Tibial artery (tissue), 4 donors: Measurements from ENCODE around the gene DLGAP5.

Source experiments
- DNase-seq, 2 donors: peaks; one replicate each; pipeline ENCODE4 v3.0.0-alpha.2; 2019
- H3K27ac ChIP-seq, 2 donors: fragments of 200-600 bp; sonication (generic) in 1 of 2; 1 replicate in 1 of 2; 2 replicates in 1 of 2; pipeline ENCODE4 v1.5.1; 2018 to 2019; ENCODE audit warnings: mild to moderate bottlenecking in 1 of 2
- H3K27me3 ChIP-seq, 2 donors: fragments of 200-600 bp; sonication (generic) in 1 of 2; one replicate each; pipeline versions ENCODE4 v1.5.1 to v1.6.0; 2016 to 2019
- H3K36me3 ChIP-seq, 3 donors: fragments of 200-600 bp; sonication (generic) in 2 of 3; one replicate each; pipeline ENCODE4 v1.5.1; 2016 to 2019; ENCODE audit warnings: mild to moderate bottlenecking in 2 of 3
- H3K4me1 ChIP-seq, 4 donors: fragments of 200-600 bp; sonication (generic) in 2 of 4; 1 replicate in 3 of 4; 2 replicates in 1 of 4; pipeline ENCODE4 v1.5.1; 2016 to 2019
- H3K4me3 ChIP-seq, 2 donors: fragments of 200-600 bp; sonication (generic) in 1 of 2; 1 replicate in 1 of 2; 2 replicates in 1 of 2; pipeline ENCODE4 v1.5.1; 2018 to 2019; ENCODE audit warnings: mild to moderate bottlenecking in 2 of 2
- H3K9me3 ChIP-seq, 3 donors: fragments of 200-600 bp; sonication (generic) in 1 of 3; one replicate each; pipeline ENCODE4 v1.5.1; 2016 to 2019
- CTCF ChIP-seq, 2 experiments: fragments of 200-600 bp in 1 of 2; fragments of 450-650 bp in 1 of 2; IDR thresholded peaks; one replicate each; pipeline ENCODE4 v1.5.1; 2017 to 2019; ENCODE audit warnings: antibody characterized with exemption in 2 of 2, mild to moderate bottlenecking in 1 of 2, moderate library complexity in 1 of 2
- intact Hi-C: fragments of 100-400 bp; cut with DNase I; formaldehyde crosslinking; loops from one replicate; pipeline ENCODE4 v1.15.0; 2023; ENCODE audit warnings: low total_unique reads

DLGAP5 gene

GRCh38 chr14:55121628-55122439, 69.6 kb downstream of the DLGAP5 start:
- Histone ChIP-seq H3K4me1 (peaks cover 0 to 38% (median 26%) of the 10 kb centered on the region in 4 donors), H3K36me3 (no peaks in the 10 kb centered on the region), H3K4me3 (no peak overlapping the region), H3K27ac (peak overlapping the region; percentile 8 to 51), H3K27me3 (no peaks in the 10 kb centered on the region), H3K9me3 (no peaks in the 10 kb centered on the region)
- no peak for DNase-seq
- no peak for TF ChIP-seq CTCF (IDR thresholded peaks at IDR 0.05)
- intact Hi-C loops, result no loop called here

GRCh38 chr14:55120571-55121495, 70.6 kb downstream of the DLGAP5 start:
- no peak overlapping the region for H3K4me3 ChIP-seq
- H3K36me3 ChIP-seq, result no peaks in the 10 kb centered on the region
- H3K27me3 ChIP-seq, result no peaks in the 10 kb centered on the region
- DNase-seq, result no peak
- H3K9me3 ChIP-seq, result no peaks in the 10 kb centered on the region
- no peak for TF ChIP-seq CTCF (IDR thresholded peaks at IDR 0.05)
- H3K27ac ChIP-seq, result no peak overlapping the region
- H3K4me1 ChIP-seq, result peaks cover 0 to 38% (median 26%) of the 10 kb centered on the region in 4 donors
- intact Hi-C loops, result no loop called here

GRCh38 chr14:55118761-55119160, 72.6 kb downstream of the DLGAP5 start:
- Histone ChIP-seq H3K36me3 (no peaks in the 10 kb centered on the region), H3K27ac (peak overlapping the region; percentile 65 to 68), H3K9me3 (no peaks in the 10 kb centered on the region), H3K4me1 (peaks cover 0 to 38% (median 24%) of the 10 kb centered on the region in 4 donors), H3K27me3 (no peaks in the 10 kb centered on the region), H3K4me3 (no peak overlapping the region)
- TF ChIP-seq CTCF (IDR thresholded peaks at IDR 0.05), result no peak
- no peak for DNase-seq
- intact Hi-C loops, result no loop called here

- no peak for DNase-seq
- H3K9me3 ChIP-seq, result no peaks in the 10 kb centered on the region
- intact Hi-C loops, result no loop called here
- TF ChIP-seq CTCF (IDR thresholded peaks at IDR 0.05), result no peak
- H3K36me3 ChIP-seq, result no peaks in the 10 kb centered on the region
- peaks cover 0 to 32% (median 19%) of the 10 kb centered on the region in 4 donors for H3K4me1 ChIP-seq
- H3K4me3 ChIP-seq, result no peak overlapping the region
- no peaks in the 10 kb centered on the region for H3K27me3 ChIP-seq
- peak overlapping the region; percentile 65 to 68 for H3K27ac ChIP-seq
Observed at GRCh38 chr14:55117803-55118441, 73.5 kb downstream of the DLGAP5 start.

GRCh38 chr14:55116246-55117030, 74.9 kb downstream of the DLGAP5 start:
- no peaks in the 10 kb centered on the region for H3K9me3 ChIP-seq
- no peak for TF ChIP-seq CTCF (IDR thresholded peaks at IDR 0.05)
- no peak for DNase-seq
- no peak overlapping the region for H3K27ac ChIP-seq
- H3K36me3 ChIP-seq, result no peaks in the 10 kb centered on the region
- peaks cover 0 to 21% (median 11%) of the 10 kb centered on the region in 4 donors for H3K4me1 ChIP-seq
- intact Hi-C loops, result no loop called here
- H3K4me3 ChIP-seq, result no peak overlapping the region
- no peaks in the 10 kb centered on the region for H3K27me3 ChIP-seq
